ENCODE measurements around the gene FKBP3.
A peak's percentile ranks its signal among the peaks of the same experiment; 100 is the strongest.
"Not testable (repeated sequence)": the region's sequence is repeated elsewhere in the genome, so short reads cannot be mapped to it uniquely, and the experiment has no call there.

Gene FKBP3

DNA sequence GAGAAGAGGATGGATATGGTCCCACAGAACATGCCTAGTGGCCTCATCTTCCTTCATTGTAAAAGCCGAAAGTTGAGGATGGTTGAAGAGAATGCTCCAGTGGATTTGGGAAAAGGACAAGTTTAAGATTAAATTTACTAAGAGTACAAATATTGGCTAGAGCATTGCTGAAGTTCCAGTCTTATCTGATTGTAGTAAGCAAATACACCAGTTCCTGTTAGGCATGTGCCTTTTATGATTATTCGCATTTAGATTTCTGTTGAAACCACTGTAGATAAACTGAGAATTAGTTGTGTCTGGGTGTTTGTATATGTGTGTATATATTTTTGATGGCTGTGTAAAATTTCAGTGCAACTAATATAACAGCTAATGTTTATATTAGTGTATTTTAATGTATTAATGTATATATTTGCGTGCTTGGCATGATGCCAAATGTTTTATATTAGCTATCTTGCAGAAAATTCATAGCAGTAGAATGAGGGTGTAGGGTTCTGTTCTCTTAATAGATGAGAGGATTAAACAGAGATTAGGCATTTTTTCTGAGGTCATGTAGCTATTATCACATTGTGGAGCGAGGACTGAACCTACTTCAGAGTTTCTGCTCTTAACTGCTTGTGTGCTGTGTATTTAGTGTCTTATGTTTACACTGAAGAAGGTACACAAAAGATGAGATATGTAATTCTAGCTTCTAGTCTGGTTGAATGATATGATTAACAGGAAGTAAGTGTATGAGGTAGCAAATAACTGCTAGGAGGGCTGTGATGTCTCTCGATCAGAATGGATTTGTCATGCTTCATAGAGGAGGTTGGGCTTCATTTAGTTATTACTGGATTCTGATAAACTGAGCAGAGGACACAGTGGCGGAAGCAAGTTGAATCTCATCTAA, 21.1 kb downstream of the FKBP3 start:
- no peak for DNase-seq

DNA sequence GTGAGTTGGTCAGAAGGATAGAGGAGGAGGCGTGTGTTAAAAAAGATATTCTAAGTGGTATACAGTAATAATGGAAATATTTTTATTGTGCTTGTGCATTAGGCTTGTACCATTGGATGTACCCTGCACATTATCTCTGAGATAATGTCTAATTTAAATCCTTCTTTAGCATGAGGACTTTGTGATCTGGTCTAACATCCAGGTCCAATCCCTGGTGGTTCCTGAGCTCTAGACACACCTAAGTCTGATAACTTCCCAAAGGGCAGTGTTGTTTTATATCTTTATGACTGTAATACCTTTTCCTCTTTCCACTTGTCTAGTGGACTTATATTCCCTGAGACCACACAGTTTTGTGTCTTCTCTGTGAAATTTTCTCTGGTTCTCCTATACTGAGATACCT, 29.7 kb downstream of the FKBP3 start:
- no peak for DNase-seq

DNA sequence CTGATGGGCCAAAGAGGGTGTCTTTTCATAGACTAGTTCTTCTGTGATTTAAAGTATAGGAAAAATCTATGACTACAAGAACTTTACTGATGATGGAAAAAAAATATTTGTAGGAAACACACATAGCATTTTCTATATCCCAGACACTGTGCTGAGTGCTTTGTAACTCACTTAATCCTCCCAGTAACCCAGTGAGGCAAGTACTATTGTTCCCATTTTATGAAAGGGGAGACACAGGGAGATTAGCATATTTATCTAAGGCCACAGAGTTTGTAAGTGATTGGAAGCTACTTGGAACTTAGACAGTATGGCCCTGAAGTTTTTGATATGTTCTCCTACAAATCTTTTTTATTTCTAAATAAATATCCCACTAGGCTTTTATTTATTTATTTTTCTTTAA, 30.5 kb downstream of the FKBP3 start:
- DNase-seq: no peak

DNA sequence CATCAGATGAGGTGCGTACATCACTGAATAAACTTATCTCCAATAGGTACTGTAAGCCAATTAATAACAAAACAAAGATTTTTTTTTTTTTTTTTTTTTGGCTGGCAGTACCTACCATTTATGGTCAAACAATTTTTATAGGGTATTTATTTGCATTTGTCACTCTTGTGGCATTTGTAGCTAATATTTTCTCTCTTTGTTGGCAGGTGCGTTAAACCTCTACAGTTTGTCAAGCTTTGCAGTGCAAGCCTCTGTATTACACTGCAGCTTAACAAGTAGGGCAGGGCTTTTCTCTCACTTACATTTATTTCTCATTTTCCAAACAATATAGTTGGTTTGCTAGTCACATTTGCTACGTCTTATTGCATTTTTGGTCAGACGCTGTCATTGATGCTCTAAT, 38.1 kb downstream of the FKBP3 start:
- no peak for DNase-seq

DNA sequence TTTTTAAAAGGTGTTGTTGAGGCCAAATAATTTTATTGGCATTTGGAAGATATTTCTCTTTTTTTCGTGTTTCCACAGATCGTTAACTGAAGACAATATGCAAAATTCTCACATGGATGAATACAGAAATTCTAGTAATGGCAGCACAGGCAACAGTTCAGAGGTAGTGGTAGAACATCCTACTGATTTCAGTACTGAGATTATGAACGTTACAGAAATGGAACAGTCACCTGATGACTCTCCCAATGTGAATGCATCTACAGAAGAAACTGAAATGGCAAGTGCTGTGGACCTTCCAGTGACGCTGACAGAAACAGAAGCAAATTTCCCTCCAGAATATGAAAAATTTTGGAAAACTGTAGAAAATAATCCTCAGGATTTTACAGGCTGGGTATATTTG, 39.1 kb downstream of the FKBP3 start:
- DNase-seq: no peak

DNA sequence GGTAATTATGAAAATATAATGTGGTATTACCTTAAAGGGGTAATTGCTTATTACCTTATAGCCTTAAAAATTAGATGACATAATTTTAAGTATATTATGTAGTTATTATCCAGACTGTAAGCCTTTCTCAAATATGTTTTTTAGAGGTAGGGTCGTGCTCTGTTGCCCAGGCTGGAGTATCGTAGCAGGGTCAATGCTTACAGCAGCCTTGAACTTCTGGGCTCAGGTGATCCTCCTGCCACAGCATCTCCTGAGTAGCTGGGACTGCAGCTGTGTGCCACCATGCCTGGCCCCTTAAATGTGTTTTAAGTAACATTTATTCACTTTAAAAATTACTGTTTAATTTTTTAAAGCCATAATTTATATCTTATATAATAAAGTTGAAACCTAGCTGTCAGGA, 40.0 kb downstream of the FKBP3 start:
- DNase-seq: no peak

DNA sequence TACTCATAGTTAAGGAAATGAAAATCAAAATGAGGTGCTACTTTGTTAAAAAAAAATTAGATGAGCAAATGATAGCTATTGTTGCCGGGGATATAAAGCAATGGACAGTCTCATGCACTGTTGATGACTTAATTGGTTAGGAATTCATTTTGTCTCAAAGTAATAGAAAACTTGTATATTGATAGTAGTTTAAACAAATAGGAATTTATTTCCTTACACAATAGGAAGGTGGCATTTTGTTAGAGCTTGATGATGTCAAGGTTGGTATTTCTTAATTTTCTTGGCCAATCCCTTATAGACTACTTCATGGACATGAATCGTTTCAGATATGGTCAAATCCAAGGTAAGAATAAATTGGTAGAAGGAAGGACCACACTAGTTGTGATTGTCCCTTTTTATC, 42.6 kb downstream of the FKBP3 start:
- peak; percentile 37 for DNase-seq

DNA sequence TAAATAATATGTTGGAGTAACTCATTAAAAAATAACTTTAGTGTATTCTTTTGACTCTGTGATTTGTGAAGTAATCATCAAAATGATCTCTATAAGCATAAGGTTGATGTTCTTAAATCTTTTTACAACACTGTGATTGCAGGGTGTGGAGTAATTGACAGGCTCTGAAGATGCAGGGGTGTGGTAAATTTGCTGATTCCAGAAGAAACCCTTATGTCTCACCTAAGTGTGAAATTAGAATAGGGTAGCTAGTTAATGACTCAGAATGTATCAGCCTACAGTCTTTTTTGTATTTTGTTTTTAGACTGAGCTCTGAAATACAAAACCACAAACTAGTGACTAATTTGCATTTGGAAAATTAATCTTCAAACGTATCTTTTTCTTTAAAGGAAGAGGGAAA, 44.5 kb downstream of the FKBP3 start:
- peak; percentile 15 for DNase-seq

DNA sequence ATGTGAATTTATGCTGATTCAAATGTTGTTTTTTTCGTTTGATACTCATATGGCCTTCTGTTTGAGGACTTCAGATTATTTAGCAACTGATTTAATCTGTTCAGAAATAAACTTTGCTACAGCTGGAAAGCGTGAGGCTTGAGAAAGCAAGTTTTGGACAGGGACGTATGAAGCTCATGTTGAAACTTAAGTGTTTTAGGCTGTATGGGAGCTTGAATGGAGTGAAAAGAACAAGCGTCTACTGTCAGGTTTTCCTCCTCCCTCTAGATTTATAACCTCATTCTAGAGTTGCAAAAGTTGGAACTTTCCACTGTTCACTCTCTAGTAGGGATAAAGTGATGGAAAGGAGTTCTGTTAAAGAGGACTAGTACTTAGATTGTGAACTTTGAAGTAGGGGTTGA, 49.3 kb downstream of the FKBP3 start:
- DNase-seq: peak; percentile 12

DNA sequence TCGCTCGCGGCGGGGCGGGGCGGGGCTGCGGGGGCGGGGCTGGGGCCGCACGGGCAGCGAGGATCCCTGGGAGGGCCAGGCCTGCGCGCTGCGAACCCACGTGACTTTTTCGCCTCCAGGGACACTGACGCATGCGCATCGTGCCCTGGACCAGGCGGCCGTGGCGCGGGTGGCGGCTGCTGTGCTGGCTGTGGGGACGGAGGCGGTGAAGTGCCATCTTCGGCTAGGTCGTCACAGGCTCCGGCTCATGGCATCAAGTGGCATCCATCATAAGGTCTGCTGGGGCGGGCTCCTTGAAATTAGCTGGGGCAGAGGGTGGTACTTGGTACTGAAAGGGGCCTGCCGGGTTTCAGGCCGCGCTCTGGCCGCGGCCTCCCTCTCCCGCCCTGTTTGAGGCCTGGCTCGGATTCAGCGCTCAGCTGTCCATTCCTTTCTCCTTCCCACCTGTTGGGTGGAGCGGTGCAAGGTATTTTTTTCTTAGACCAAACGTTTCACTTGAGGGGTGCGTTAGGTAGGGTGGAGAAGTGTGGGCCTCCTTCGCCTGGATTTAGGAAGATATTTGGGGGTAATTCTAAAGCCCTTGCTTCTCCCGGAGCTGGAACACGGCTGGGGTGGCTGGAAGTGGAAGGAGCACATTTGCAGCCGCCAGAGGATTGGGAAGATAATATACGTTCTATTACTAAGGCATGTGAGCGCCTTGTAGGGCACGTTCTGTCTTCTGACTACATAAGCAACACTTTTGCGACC, 50.1 kb downstream of the FKBP3 start, which contains the start of gene PRPF39:
TSS of gene PRPF39 (plus strand) at position 141 of the 747 bp plus-strand sequence. CDS start 11,124 bp downstream, outside the sequence.
- peak; percentile 92 for DNase-seq

DNA sequence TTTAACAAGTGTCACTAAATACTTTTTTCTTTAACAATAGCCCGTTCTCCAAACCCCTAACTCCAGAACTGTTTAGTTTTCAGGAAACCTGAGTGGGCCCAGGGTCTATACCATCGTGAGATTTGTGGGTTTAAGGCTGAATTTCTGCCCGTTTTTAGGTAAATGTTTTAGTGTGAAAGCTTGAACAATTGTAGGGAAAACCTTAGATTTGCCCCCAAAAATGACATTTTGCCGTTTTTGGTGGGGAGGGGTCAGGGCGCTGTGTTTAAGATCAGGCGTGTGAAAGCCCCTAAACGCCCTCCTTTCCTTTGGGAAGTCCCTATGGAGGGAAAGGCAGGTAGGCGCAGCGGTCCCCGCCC, 50.7 kb downstream of the FKBP3 start:
- no peak for DNase-seq

DNA sequence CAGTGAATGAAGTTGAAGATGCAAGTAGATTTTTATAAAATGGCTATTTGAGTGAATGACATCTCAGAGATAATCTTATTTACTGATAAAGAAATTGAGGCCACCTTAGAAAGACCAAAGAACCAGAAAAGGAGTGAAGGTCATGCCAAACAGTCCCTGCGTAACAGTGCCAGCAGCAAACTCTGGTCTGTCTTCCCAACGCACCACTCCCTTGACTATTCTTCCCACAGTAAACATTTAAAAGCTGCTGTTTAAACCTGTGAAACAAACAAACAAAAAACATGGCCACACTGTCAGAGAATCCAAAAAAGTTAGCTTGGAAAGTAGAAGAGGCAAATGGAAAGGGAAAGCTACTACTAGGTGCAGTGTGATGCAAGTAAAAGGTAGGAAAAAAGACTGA, 51.9 kb downstream of the FKBP3 start:
- no peak for DNase-seq

DNA sequence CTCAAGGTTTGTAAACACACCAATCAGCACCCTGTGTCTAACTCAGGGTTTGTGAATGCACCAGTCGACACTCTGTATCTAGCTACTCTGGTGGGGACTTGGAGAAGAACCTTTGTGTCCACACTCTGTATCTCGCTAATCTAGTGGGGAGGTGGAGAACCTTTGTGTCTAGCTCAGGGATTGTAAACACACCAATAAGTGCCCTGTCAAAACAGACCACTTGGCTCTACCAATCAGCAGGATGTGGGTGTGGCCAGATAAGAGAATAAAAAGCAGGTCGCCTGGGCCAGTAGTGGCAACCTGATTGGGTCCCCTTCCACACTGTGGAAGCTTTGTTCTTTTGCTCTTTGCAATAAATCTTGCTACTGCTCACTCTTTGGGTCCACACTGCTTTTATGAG, 53.2 kb downstream of the FKBP3 start:
- not testable (repeated sequence) for DNase-seq

DNA sequence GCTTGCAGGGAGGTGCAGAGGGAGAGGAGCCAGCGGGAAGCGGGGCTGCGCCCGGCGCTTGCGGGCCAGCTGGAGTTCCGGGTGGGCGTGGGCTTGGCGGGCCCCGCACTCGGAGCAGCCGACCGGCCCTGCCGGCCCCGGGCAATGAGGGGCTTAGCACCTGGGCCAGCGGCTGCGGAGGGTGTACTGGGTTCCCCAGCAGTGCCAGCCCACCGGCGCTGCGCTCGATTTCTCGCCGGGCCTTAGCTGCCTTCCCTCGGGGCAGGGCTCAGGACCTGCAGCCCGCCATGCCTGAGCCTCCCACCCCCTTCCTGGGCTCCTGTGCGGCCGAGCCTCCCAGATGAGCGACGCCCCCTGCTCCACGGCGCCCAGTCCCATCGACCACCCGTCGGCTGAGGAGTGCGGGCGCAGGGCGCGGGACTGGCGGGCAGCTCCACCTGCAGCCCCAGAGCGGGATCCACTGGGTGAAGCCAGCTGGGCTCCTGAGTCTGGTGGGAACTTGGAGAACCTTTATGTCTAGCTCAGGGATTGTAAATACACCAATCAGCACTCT, 53.8 kb downstream of the FKBP3 start:
- DNase-seq: not testable (repeated sequence)

DNA sequence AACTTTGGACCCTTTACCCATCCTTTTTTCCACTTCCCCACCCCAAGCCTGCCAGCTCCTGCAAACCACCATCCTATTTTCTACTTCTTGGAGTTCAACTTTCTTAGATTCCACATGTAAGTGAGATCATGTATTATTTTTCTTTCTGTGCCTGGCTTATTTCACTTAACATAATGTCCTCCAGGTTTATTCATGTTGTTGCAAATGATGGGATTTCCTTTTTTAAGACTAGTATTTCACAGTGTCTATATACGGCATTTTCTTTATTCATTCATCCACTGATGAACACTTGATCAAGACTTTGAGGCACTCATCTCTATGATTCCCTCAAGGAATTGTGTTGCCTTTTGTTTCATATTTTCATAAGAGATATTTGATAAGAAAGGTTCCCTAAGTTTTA, 56.0 kb downstream of the FKBP3 start:
- DNase-seq: no peak

DNA sequence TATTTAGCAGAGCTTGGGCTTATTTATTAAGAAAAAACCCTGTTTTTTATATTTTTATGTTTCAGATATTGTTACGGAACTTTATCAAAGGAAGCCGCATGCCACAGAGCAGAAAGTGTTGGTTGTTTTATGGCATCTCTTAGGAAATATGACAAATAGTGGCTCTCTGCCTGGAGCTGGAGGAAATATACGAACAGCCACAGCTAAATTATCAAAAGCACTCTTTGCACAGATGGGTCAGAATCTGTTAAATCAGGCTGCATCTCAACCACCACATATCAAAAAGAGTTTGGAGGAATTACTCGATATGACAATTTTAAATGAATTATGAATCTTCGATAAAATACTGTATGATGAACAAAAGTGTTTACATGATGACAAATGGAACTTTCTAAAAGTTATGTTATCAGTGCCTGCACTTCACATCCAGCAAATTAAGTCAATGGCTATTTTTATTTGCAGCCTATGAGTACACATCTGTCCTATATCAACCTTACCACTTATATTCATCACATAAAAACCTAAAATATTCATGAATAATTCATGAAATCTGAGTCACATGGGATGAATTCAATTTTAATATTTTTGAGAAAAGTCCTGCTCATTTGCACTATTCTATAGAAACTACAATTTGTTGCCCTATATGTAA, 60.9 kb downstream of the FKBP3 start:
- DNase-seq: no peak

DNA sequence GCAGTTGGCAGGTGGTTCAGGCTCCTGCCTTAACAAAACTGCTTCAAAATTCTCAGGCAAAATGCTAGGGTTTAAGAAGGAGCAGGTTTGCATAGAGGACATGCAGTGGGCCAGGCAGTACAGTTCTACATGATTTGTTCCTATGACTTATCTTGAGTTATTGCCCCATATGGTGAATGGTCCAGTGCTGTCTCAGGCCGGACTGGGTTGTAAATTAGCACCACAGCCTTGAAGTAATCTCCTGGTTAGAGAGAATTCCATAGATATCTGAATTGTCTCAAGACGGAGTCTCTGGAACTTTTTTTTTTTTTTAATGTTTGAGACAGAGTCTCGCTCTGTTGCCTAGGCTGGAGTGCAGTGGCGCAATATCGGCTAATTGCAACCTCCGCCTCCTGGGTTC, 62.2 kb downstream of the FKBP3 start:
- no peak for DNase-seq

DNA sequence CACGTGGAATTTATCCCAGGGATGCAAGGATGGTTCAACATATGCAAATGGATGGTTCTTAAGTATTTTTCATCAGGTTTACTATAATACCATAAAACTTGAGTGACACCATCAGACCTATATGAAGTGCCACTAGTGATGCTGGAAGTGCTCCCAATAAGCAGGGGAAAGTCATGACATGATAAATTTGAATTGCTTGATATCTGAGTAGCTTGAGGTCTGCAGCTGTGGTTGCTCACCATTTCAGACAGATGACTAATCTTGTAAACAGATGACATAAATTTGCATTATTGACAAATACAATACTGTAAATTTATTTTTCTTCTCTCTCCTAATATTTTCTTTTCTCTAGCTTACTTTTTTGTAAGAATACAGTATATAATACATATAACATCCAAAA, 64.1 kb downstream of the FKBP3 start:
- no peak for DNase-seq

DNA sequence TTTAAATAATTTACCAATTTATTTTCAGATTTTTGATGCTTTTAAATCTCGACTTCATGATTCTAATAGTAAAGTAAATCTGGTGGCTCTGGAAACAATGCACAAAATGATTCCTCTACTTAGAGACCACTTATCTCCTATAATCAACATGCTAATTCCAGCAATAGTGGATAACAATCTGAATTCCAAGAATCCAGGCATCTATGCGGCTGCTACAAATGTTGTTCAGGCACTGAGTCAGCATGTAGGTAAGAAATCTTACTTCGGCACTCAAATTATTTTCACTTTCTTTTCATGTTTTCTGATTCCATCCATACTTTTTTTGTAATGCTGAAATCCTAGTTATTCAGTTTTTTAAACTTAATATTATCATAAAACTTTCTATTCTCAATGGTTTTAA, 65.9 kb downstream of the FKBP3 start:
- DNase-seq: no peak

DNA sequence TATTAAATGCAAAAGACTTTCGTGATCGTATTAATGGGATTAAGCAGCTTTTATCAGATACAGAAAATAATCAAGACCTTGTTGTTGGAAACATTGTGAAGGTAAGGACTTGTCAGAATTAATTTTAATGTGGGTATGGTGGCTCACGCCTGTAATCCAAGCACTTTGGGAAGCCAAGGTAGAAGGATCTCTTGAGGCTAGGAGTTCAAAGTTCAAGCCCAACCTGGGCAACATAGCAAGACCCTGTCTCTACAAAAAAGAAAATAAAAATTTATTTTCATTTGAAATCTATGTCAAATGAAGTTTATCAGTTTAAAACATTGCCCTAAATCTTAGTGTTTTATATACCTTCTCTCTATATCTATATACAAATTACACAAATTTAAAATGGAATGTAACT, 67.6 kb downstream of the FKBP3 start:
- DNase-seq: no peak

DNA sequence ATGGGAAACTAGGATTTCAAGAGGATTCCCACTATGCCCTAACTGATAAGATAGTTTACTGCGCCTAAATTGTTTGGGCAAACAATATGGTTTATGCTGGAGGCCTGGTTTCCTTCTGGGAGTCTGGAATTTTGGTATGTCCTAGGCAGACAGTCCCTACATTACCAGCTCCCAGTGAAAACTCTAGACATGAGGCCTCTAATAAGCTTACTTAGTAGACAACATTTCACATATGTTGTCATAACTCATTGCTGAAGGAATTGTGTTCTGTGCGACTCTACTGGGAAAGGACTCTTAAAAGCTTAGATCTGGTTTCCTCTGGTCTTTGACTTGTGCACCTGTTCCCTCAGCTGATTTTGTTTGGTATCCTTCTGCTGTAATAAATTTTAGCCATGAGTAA, 68.3 kb downstream of the FKBP3 start:
- no peak for DNase-seq

Measured in fibroblast of skin of back (primary cell).